ENCODE results near the gene PPP1R3G.

The PPP1R3G gene

GRCh38 chr6:5093231-5094015 lies 8.3 kb downstream of the PPP1R3G start:
- in situ Hi-C loops (cut with MboI; ENCODE audit: low sequenced_read_pairs), result no loop called here

- in situ Hi-C loops (cut with MboI; ENCODE audit: low sequenced_read_pairs), result no loop called here
Observed at GRCh38 chr6:5094327-5094726, 9.2 kb downstream of the PPP1R3G start.

GRCh38 chr6:5095236-5095635 lies 10.1 kb downstream of the PPP1R3G start:
- in situ Hi-C loops (cut with MboI; ENCODE audit: low sequenced_read_pairs), result no loop called here

DNA sequence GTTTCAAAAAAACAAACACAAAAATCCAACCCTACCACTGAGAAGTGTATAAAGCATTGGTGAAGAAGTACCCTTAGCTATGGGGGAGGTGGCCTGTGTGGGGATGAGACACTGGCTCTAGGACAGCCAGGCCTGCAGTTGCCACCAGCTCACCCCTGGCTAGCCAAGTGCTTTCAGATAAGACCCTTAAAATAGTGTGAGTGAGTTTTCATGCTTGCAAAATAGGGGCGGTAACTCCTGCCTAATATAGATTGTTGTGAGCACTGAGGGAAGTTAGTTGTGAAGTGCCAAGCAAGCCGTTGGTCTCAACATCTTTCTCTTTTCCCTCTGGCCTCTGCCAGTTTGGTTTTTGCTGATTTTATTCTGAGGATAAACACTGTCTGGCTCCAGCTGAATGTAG lies 11.3 kb downstream of the PPP1R3G start:
- in situ Hi-C loops (cut with MboI; ENCODE audit: low sequenced_read_pairs), result no loop called here

DNA sequence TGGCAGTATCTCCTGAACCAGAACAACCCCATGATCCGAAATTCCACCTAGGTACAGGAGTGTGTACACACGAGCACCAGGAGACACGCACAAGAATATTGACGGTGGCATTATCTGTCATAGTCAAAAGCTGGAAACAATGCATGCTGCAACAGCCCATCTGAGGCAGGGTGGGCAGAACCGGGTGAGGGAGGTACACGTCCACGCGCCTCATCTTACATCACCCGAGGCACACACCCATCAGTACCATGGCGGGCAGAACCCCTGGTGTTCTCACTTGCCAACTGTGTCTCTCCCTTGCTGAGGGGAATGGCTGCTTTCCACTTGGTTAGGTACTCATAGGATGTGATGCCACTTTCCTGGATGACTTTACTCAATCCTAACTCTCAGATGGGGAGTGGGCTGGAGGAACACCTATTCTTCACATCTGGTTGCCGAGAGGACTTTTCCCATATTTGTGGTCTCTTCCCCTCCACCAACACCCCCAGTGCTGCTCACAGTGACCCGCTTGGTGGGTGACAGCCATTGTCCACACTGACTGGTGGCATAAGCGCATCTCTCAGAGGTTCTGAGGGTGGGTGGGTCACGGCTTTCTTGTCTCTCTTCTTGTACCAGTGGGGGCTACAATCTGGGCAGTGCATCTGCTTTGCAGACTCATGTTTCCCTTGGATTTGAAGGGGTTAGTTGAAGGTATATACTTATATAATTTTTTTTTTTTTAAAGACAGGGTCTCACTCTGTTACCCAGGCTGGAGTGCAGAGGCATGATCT lies 13.5 kb downstream of the PPP1R3G start:
- in situ Hi-C loops (cut with MboI; ENCODE audit: low sequenced_read_pairs), result no loop called here

- in situ Hi-C loops (cut with MboI; ENCODE audit: low sequenced_read_pairs), result no loop called here
Observed at GRCh38 chr6:5099537-5099936, 14.4 kb downstream of the PPP1R3G start.

DNA sequence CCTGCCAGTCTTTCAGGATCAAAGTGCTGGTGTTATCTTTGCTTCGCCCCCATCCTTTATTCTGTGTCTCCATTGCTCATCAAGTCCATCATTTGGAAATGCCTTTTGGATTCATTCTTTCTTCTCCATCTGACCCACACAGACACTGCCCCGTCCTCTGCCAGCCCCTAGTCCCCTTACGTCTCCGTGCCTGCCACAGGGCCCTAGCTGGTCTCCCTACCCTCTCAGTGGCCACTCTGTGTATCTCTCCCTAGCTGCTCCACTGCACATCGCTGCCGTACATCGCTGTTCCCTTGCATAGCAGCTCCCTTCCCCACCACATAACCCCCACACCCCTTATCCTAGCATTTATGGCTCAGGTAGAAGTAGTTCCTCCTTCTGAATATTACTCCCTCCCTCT lies 15.7 kb downstream of the PPP1R3G start:
- in situ Hi-C loops (cut with MboI; ENCODE audit: low sequenced_read_pairs), result no loop called here

GRCh38 chr6:5102267-5102970 lies 17.3 kb downstream of the PPP1R3G start:
- in situ Hi-C loops (cut with MboI; ENCODE audit: low sequenced_read_pairs), result no loop called here

DNA sequence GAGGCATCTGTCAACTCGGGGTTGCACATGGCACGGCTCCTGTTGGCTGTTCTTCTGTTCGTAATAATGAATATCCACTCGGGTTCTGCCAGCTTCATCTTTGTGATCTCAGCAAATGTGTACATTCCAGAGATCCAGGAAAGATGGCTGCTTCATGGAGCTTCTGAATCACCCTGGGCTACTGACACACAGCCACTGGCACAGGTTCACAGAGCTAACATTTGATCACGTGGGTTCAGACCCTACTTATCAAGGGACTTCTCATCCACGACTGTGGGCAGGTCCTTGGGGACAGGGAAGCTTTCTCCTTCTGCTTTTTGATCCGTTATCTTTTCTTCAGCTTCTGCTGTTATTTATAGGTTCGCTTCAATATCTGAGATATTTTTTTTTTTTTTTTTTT lies 18.1 kb downstream of the PPP1R3G start:
- in situ Hi-C loops (cut with MboI; ENCODE audit: low sequenced_read_pairs), result no loop called here

GRCh38 chr6:5104667-5105066 lies 19.5 kb downstream of the PPP1R3G start:
- in situ Hi-C loops (cut with MboI; ENCODE audit: low sequenced_read_pairs), result no loop called here

GRCh38 chr6:5105146-5105545 lies 20.0 kb downstream of the PPP1R3G start:
- in situ Hi-C loops (cut with MboI; ENCODE audit: low sequenced_read_pairs), result no loop called here

DNA sequence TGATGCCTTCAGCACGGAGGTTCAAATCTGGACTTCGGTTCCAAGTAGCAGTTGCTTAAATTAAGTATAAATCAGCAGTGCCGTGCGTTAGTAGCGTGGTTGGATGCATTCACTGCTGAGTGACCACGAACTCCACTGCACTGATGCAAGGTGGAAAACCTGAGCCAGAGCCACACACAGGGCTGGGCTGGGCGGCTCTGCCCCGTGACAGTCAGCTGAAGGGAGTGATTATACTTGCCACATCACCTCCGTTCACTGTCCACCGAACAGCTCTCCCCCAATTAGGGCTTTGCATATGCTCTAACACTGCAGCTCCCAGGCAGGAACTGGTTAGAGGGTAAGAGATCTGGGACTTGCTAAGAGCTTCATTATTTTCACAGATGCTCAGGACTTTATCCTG lies 22.2 kb downstream of the PPP1R3G start:
- in situ Hi-C loops (cut with MboI; ENCODE audit: low sequenced_read_pairs), result no loop called here

DNA sequence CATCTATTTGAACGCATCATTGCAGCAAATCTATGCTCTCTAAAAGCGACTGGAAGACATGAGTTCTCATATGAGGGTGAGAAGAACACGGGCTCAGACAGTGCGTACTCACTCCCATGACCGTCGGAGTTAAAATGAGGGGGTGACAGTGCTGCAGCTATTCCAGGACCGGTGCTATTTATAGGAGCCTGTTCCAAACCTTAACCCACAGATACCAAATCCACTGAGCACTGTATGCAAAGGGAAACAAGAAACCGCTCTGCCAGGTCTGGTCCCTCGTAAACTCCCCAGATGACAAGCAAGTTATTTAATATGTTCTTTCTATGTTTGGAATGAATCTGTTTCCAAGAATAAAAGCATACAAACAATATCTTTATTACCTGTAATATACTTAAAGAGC lies 22.9 kb downstream of the PPP1R3G start:
- in situ Hi-C loops (cut with MboI; ENCODE audit: low sequenced_read_pairs), result no loop called here

DNA sequence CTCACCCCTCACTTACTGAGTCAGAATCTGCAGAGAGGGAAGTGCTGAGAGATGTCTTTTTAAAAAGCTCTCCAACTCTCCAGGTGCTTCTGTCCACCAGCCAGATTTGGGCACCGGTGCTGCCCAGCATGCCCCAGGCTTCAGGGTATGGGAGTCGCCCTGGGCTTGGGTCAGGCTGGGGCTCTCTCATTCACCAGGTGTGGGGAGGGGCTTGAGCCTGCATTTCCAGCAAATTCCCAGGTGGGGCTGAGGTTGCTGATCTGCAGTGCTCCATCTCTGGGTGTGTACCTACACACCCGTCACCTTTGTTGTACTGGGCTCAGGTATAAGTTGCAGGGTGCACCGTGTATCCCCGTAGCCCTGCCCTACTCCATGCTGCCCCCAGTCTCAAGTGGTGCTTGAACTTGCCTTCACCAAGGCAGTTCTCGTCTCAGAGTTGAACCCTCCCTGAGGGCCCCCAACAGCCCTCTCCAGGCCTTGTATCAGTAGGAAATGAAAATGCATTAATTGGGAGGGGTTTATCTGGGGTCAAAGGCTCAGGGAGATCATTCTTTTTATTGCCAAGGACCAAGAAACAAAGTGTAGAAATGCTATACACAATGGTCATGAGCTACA lies 23.5 kb downstream of the PPP1R3G start:
- in situ Hi-C loops (cut with MboI; ENCODE audit: low sequenced_read_pairs), result no loop called here

GRCh38 chr6:5109436-5109835 lies 24.3 kb downstream of the PPP1R3G start:
- in situ Hi-C loops (cut with MboI; ENCODE audit: low sequenced_read_pairs), result no loop called here

DNA sequence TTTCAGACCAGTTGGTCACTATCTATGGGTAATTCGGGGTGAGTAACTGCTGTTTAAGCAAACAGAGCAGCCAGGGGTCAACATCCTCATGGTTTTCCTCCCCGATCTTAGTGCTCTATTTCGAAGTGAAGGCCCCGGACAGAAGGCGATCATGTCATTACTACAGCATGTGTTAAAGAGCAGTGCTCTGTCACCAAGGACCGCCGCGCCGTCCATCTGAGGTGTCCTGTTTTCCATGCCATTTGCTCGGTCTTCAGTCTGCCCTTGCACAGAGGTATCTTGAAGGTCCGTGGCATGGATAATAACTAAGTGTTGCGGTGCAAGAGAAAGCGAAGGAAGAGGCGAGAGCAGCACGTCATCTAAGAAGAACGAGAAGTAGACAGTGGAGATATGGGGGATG lies 25.1 kb downstream of the PPP1R3G start:
- in situ Hi-C loops (cut with MboI; ENCODE audit: low sequenced_read_pairs), result no loop called here

- in situ Hi-C loops (cut with MboI; ENCODE audit: low sequenced_read_pairs), result no loop called here
Observed at GRCh38 chr6:5111626-5112025, 26.5 kb downstream of the PPP1R3G start.

DNA sequence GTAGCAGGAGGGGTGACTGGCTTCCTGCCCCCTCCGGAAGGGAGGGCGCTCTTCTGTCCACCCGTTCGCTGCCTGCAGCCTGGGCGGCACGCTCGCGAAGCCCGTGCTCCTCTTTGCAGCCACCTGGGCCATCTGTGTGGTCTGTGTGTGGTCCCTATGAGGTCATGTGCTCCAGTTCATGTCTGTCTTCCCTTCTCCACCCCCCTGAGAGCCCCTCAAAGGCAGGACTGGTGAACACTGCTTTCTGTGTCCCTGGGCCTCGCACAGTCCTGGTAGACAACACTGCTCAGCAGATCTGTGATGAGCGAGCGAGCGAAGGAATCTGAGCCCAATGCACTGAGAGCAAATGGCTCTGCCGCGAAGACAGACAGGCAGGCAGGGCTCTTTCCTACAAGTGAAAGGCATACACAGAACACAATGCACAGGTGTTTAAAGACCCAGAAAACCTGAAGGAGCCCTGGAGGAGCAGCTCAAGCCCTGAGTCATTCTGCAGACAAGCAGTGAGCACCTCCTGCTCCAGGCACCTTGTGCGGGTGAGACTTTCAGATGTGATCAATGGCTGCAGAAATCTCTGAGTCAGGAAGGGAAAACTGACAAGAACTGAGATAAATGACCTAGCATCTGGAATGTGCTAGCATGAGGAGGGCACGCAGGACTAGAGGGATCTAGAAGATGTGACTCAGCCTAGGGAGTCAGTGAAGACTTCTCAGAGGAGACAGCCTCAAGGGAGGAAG lies 27.1 kb downstream of the PPP1R3G start:
- in situ Hi-C loops (cut with MboI; ENCODE audit: low sequenced_read_pairs), result no loop called here

- in situ Hi-C loops (cut with MboI; ENCODE audit: low sequenced_read_pairs), result no loop called here
Observed at GRCh38 chr6:5113096-5113495, 28.0 kb downstream of the PPP1R3G start.

- in situ Hi-C loops (cut with MboI; ENCODE audit: low sequenced_read_pairs), result no loop called here
Observed at GRCh38 chr6:5115168-5115567, 30.0 kb downstream of the PPP1R3G start.
